ENCODE data around the gene APOL2.

DNA sequence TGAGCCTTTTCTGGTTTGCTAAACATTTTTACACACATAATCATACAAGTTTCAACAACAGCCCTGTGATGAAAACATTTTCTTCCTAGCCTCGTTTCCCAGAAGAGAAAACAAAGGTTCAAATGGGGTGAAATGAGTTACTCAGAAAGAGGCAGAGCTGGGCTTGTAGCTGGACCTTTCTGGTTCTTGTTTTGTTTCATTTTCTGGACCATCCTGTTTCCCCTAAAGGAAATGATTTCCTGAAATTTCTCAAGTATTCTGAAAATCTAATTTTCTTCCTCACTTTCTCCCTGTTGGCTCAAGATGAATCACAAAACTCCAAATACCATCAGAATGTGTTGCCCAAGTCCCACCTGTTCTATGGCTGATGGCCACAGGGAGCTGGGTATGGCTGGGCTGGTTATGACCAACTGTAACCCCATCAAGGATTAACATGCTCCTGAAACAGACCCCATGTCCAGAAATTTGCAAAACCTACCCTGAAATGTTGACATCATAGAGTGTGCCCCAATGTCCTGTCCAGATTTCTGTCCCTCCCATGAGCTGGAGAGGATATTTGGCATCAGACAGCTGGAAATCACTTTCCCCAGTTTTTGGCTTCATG is 31.1 kb downstream of the APOL2 start:
- TF ChIP-seq, protein P1, sequence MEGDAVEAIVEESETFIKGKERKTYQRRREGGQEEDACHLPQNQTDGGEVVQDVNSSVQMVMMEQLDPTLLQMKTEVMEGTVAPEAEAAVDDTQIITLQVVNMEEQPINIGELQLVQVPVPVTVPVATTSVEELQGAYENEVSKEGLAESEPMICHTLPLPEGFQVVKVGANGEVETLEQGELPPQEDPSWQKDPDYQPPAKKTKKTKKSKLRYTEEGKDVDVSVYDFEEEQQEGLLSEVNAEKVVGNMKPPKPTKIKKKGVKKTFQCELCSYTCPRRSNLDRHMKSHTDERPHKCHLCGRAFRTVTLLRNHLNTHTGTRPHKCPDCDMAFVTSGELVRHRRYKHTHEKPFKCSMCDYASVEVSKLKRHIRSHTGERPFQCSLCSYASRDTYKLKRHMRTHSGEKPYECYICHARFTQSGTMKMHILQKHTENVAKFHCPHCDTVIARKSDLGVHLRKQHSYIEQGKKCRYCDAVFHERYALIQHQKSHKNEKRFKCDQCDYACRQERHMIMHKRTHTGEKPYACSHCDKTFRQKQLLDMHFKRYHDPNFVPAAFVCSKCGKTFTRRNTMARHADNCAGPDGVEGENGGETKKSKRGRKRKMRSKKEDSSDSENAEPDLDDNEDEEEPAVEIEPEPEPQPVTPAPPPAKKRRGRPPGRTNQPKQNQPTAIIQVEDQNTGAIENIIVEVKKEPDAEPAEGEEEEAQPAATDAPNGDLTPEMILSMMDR (IDR thresholded peaks at IDR 0.05; ENCODE audit: insufficient read depth, low read depth, low read length), result no peak
- TF ChIP-seq EZH2 (IDR thresholded peaks at IDR 0.05; ENCODE audit: insufficient read depth, low read length), result no peak

All from astrocyte (in vitro differentiated cells and primary cell).